Measurements from ENCODE around the gene ROCK2. TPM values are rescaled to one million over a fixed set of nuclear protein-coding genes. Genes with fewer than 3 reads are reported as not detected.

ROCK2 gene
- total RNA-seq, 1 donor from 2014 or later = 54.3 TPM

DNA sequence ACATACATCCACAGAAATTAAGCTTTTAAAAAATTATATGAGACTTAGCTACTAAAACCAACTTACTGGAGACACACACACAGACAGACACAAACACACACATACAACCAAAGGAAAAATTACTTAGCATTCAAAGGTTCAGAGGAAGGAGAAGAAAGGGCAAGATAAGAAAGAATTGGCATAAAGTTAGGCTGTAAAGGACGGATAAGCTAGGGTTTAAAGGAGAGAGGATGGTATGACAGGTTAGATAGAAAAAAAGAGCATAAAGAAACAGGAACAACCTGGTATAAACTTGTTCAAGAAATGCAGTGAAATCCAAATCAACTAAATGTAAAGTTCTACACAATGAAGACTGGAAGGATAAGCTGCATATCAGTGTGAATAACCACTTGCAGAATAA, 115.7 kb downstream of the ROCK2 start:
- Histone ChIP-seq H3K27ac (no peak overlapping the region), H3K4me3 (no peak overlapping the region), H3K9me3 (no peaks in the 10 kb centered on the region), H3K27me3 (ENCODE audit: low read depth) (no peaks in the 10 kb centered on the region), H3K4me1 (peaks cover 6% of the 10 kb centered on the region), H3K36me3 (peaks cover 23% of the 10 kb centered on the region)
- no peak for TF ChIP-seq CTCF (IDR thresholded peaks at IDR 0.05)
- no peak for ATAC-seq
- intact Hi-C loops (cut with DNase I) = no loop called here
- no peak for DNase-seq

GRCh38 chr2:11227595-11227994, 116.8 kb downstream of the ROCK2 start:
- no peak for ATAC-seq
- H3K36me3 ChIP-seq = peaks cover 28% of the 10 kb centered on the region
- H3K9me3 ChIP-seq = no peaks in the 10 kb centered on the region
- no peak for TF ChIP-seq CTCF (IDR thresholded peaks at IDR 0.05)
- peaks cover 6% of the 10 kb centered on the region for H3K4me1 ChIP-seq
- H3K27me3 ChIP-seq (ENCODE audit: low read depth) = no peaks in the 10 kb centered on the region
- intact Hi-C loops (cut with DNase I) = no loop called here
- no peak overlapping the region for H3K4me3 ChIP-seq
- no peak for DNase-seq
- no peak overlapping the region for H3K27ac ChIP-seq

DNA sequence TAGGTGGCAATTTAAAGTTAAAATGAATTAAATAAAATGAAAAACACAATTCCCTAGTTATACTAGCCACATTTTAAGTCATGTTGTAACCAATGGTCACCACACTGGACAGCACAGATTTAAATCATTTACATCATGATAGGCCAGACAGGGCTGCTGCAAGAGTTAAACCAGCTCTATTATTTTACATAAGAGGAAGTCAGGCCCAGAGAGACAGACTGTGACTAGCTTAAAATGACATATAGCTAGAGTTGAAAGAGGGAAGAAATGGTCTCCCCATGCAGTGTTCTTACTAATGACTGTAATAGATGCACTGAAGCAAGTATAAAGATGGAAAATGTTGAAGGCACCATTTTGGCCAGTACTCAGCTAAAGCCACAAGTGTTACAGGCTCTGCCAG, 119.5 kb downstream of the ROCK2 start:
- intact Hi-C loops (cut with DNase I) = no loop called here
- H3K4me3 ChIP-seq = no peak overlapping the region
- peaks cover 48% of the 10 kb centered on the region for H3K36me3 ChIP-seq
- no peak for TF ChIP-seq CTCF (IDR thresholded peaks at IDR 0.05)
- no peaks in the 10 kb centered on the region for H3K27me3 ChIP-seq (ENCODE audit: low read depth)
- H3K27ac ChIP-seq = no peak overlapping the region
- H3K4me1 ChIP-seq = peaks cover 2% of the 10 kb centered on the region
- no peak for DNase-seq
- H3K9me3 ChIP-seq = no peaks in the 10 kb centered on the region
- ATAC-seq = no peak

GRCh38 chr2:11222845-11223244, 121.6 kb downstream of the ROCK2 start:
- H3K4me1 ChIP-seq = no peaks in the 10 kb centered on the region
- H3K36me3 ChIP-seq = peaks cover 69% of the 10 kb centered on the region
- no peak for ATAC-seq

GRCh38 chr2:11220445-11220844, 124.0 kb downstream of the ROCK2 start:
- intact Hi-C loops (cut with DNase I) = no loop called here
- Histone ChIP-seq H3K27me3 (ENCODE audit: low read depth) (no peaks in the 10 kb centered on the region), H3K27ac (no peak overlapping the region), H3K9me3 (no peaks in the 10 kb centered on the region), H3K4me1 (no peaks in the 10 kb centered on the region), H3K4me3 (no peak overlapping the region), H3K36me3 (peaks cover 82% of the 10 kb centered on the region)
- ATAC-seq (no peak), DNase-seq (no peak)
- TF ChIP-seq CTCF (IDR thresholded peaks at IDR 0.05) = no peak

More at GRCh38 chr2:11222845-11223244, 121.6 kb downstream of the ROCK2 start:
- intact Hi-C loops (cut with DNase I) = no loop called here
- Histone ChIP-seq H3K27me3 (ENCODE audit: low read depth) (no peaks in the 10 kb centered on the region), H3K27ac (no peak overlapping the region), H3K4me3 (no peak overlapping the region), H3K9me3 (no peaks in the 10 kb centered on the region)
- no peak for DNase-seq
- TF ChIP-seq CTCF (IDR thresholded peaks at IDR 0.05) = no peak

GRCh38 chr2:11215407-11215806, 129.0 kb downstream of the ROCK2 start:
- DNase-seq = no peak
- no peak for TF ChIP-seq CTCF (IDR thresholded peaks at IDR 0.05)
- intact Hi-C loops (cut with DNase I) = no loop called here
- peaks cover 100% of the 10 kb centered on the region for H3K36me3 ChIP-seq
- no peaks in the 10 kb centered on the region for H3K27me3 ChIP-seq (ENCODE audit: low read depth)
- no peaks in the 10 kb centered on the region for H3K9me3 ChIP-seq
- H3K4me1 ChIP-seq = no peaks in the 10 kb centered on the region
- no peak overlapping the region for H3K4me3 ChIP-seq
- ATAC-seq = no peak
- no peak overlapping the region for H3K27ac ChIP-seq

All from lower lobe of right lung (tissue), 2 donors.